ENCODE measurements around the gene SDR9C7.
"Not testable (repeated sequence)": the region's sequence is repeated elsewhere in the genome, so short reads cannot be mapped to it uniquely, and the experiment has no call there.

The SDR9C7 gene

GRCh38 chr12:56896082-56896481 lies 38.1 kb downstream of the SDR9C7 start:
- no peaks in the 10 kb centered on the region for H3K9me2 ChIP-seq (replicated peaks; ENCODE audit: insufficient read depth, low read length)
- H3K36me3 ChIP-seq (ENCODE audit: low read length), result no peaks in the 10 kb centered on the region
- no peak overlapping the region for H3K27ac ChIP-seq (ENCODE audit: low read depth, low read length)
- H2AFZ ChIP-seq (ENCODE audit: low read depth, low read length, severe bottlenecking), result no peak overlapping the region
- H3K79me2 ChIP-seq (ENCODE audit: insufficient read depth, low read length), result no peaks in the 10 kb centered on the region
- peaks cover 17% of the 10 kb centered on the region; the same call in 1 of the 2 replicates for H3K9me3 ChIP-seq (ENCODE audit: insufficient read depth, low read length)
- no peak overlapping the region for H3K4me3 ChIP-seq (ENCODE audit: insufficient read depth, low read length, poor library complexity, severe bottlenecking)
- H3K4me2 ChIP-seq (ENCODE audit: low read depth, low read length, poor library complexity, severe bottlenecking), result no peak overlapping the region
- no peaks in the 10 kb centered on the region for H3K27me3 ChIP-seq (ENCODE audit: low read length)
- no peaks in the 10 kb centered on the region for H4K20me1 ChIP-seq (ENCODE audit: low read depth, low read length)
- TF ChIP-seq CTCF (IDR thresholded peaks at IDR 0.05; ENCODE audit: insufficient read depth, low read length, poor library complexity, severe bottlenecking), result no peak
- TF ChIP-seq EZH2phosphoT487 (conservative IDR thresholded peaks at IDR 0.05; ENCODE audit: low read length), result no peak
- H3K9ac ChIP-seq (ENCODE audit: low read length), result no peak overlapping the region
- H3F3A ChIP-seq (ENCODE audit: insufficient read depth), result no peaks in the 10 kb centered on the region

DNA sequence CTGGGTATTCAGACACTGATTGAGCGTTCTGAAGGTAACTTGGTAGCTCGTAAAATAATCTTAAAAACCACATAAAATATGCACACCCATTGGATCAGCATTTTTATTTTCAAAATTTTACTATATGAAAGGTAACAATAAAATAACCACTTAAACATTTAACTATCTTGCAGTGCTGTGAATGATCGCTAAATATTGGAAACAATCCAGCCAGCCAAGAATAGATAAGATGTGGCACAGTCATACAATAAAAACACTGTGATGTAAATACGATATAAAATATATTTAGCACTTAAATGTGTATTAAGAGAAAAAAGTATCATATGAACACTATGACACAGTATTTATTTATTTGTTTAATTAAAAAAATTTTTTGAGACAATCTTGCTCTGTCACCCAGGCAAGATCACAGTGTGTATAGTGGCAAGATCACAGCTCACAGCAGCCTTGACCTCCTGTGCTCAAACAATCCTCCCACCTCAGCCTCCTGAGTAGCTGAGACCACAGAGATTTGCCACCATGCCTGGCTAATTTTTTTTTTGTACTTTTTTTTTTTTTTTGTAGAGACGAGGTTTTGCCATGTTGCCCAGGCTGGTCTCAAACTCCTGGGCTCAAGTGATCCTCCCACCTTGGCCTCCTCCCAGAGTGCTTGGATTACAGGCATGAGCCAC lies 39.4 kb downstream of the SDR9C7 start:
- Histone ChIP-seq H3K9me2 (replicated peaks; ENCODE audit: insufficient read depth, low read length) (no peaks in the 10 kb centered on the region), H4K20me1 (ENCODE audit: low read depth, low read length) (no peaks in the 10 kb centered on the region), H3K27ac (ENCODE audit: low read depth, low read length) (no peak overlapping the region), H3K27me3 (ENCODE audit: low read length) (no peaks in the 10 kb centered on the region), H3K4me3 (ENCODE audit: insufficient read depth, low read length, poor library complexity, severe bottlenecking) (no peak overlapping the region), H3K79me2 (ENCODE audit: insufficient read depth, low read length) (no peaks in the 10 kb centered on the region), H3K9me3 (ENCODE audit: insufficient read depth, low read length) (peaks cover 4% of the 10 kb centered on the region; the same call in 1 of the 2 replicates), H3F3A (ENCODE audit: insufficient read depth) (no peaks in the 10 kb centered on the region), H3K9ac (ENCODE audit: low read length) (no peak overlapping the region), H3K4me2 (ENCODE audit: low read depth, low read length, poor library complexity, severe bottlenecking) (no peak overlapping the region), H2AFZ (ENCODE audit: low read depth, low read length, severe bottlenecking) (no peak overlapping the region), H3K36me3 (ENCODE audit: low read length) (no peaks in the 10 kb centered on the region)
- TF ChIP-seq EZH2phosphoT487 (conservative IDR thresholded peaks at IDR 0.05; ENCODE audit: low read length) (no peak), CTCF (IDR thresholded peaks at IDR 0.05; ENCODE audit: insufficient read depth, low read length, poor library complexity, severe bottlenecking) (no peak)

- H3K9me2 ChIP-seq (replicated peaks; ENCODE audit: insufficient read depth, low read length); H3K9me3 ChIP-seq (ENCODE audit: insufficient read depth, low read length); H3K27me3 ChIP-seq (ENCODE audit: low read length); H3F3A ChIP-seq (ENCODE audit: insufficient read depth); H3K36me3 ChIP-seq (ENCODE audit: low read length); H3K9ac ChIP-seq (ENCODE audit: low read length); H3K27ac ChIP-seq (ENCODE audit: low read depth, low read length); H3K4me3 ChIP-seq (ENCODE audit: insufficient read depth, low read length, poor library complexity, severe bottlenecking); H3K4me2 ChIP-seq (ENCODE audit: low read depth, low read length, poor library complexity, severe bottlenecking); H3K79me2 ChIP-seq (ENCODE audit: insufficient read depth, low read length); H4K20me1 ChIP-seq (ENCODE audit: low read depth, low read length); H2AFZ ChIP-seq (ENCODE audit: low read depth, low read length, severe bottlenecking): not testable (repeated sequence)
These were observed 42.3 kb downstream of the SDR9C7 start for GRCh38 chr12:56891885-56892284.

GRCh38 chr12:56886319-56886718 lies 47.9 kb downstream of the SDR9C7 start:
- no peak overlapping the region for H3K4me3 ChIP-seq (ENCODE audit: insufficient read depth, low read length, poor library complexity, severe bottlenecking)
- H2AFZ ChIP-seq (ENCODE audit: low read depth, low read length, severe bottlenecking), result no peak overlapping the region
- no peaks in the 10 kb centered on the region for H4K20me1 ChIP-seq (ENCODE audit: low read depth, low read length)
- no peaks in the 10 kb centered on the region for H3K9me2 ChIP-seq (replicated peaks; ENCODE audit: insufficient read depth, low read length)
- TF ChIP-seq CTCF (IDR thresholded peaks at IDR 0.05; ENCODE audit: insufficient read depth, low read length, poor library complexity, severe bottlenecking) (no peak), EZH2phosphoT487 (conservative IDR thresholded peaks at IDR 0.05; ENCODE audit: low read length) (no peak)
- H3K27ac ChIP-seq (ENCODE audit: low read depth, low read length), result no peak overlapping the region
- no peaks in the 10 kb centered on the region for H3K36me3 ChIP-seq (ENCODE audit: low read length)
- H3K9ac ChIP-seq (ENCODE audit: low read length), result no peak overlapping the region
- no peaks in the 10 kb centered on the region for H3K79me2 ChIP-seq (ENCODE audit: insufficient read depth, low read length)
- H3K27me3 ChIP-seq (ENCODE audit: low read length), result 0 out of 2 replicates have a peak, but pooled peaks cover 3% of the 10 kb centered on the region
- H3K9me3 ChIP-seq (ENCODE audit: insufficient read depth, low read length), result 0 out of 2 replicates have a peak, but pooled peaks cover 5% of the 10 kb centered on the region
- no peak overlapping the region for H3K4me2 ChIP-seq (ENCODE audit: low read depth, low read length, poor library complexity, severe bottlenecking)
- no peaks in the 10 kb centered on the region for H3F3A ChIP-seq (ENCODE audit: insufficient read depth)

Measured in SU-DHL-6 (cell line).